ENCODE measurements around the gene PCED1B. TPM values are rescaled to one million over a fixed set of nuclear protein-coding genes. Genes with fewer than 3 reads are reported as not detected.

PCED1B gene
- total RNA-seq, 1 donor from 2014 or later: 3.1 TPM

DNA sequence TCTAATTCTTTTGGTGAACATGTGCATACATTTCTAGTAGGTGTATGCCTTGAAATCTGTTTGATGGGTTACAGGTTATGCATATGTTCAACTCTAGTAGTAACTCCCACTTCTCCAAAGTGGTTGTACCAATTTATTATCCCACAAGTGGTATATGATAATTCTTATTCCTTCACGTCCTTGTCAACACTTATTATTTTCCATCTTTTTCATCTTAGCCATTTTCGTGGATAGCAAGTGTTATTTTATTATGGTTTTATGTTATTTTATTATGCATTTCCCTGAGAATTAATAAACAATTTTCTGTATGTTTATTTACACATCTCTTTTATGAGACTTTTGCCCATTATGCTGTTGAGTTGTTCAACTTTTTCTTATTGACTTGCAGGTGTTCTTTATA lies 11.6 kb downstream of the PCED1B start:
- H3K36me3 Mint-ChIP-seq: no peaks in the 10 kb centered on the region
- peaks cover 8% of the 10 kb centered on the region for H3K4me1 Mint-ChIP-seq
- H3K36me3 ChIP-seq: no peaks in the 10 kb centered on the region
- no peaks in the 10 kb centered on the region for H3K27me3 ChIP-seq
- no peak for DNase-seq (ENCODE audit: low spot score)
- TF ChIP-seq EZH2 (IDR thresholded peaks at IDR 0.05): no peak
- TF ChIP-seq, protein P1, sequence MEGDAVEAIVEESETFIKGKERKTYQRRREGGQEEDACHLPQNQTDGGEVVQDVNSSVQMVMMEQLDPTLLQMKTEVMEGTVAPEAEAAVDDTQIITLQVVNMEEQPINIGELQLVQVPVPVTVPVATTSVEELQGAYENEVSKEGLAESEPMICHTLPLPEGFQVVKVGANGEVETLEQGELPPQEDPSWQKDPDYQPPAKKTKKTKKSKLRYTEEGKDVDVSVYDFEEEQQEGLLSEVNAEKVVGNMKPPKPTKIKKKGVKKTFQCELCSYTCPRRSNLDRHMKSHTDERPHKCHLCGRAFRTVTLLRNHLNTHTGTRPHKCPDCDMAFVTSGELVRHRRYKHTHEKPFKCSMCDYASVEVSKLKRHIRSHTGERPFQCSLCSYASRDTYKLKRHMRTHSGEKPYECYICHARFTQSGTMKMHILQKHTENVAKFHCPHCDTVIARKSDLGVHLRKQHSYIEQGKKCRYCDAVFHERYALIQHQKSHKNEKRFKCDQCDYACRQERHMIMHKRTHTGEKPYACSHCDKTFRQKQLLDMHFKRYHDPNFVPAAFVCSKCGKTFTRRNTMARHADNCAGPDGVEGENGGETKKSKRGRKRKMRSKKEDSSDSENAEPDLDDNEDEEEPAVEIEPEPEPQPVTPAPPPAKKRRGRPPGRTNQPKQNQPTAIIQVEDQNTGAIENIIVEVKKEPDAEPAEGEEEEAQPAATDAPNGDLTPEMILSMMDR (IDR thresholded peaks at IDR 0.05): no peak
- TF ChIP-seq EZH2phosphoT487 (IDR thresholded peaks at IDR 0.05): no peak
- no peak overlapping the region for H3K4me3 Mint-ChIP-seq
- no peak overlapping the region for H2AFZ ChIP-seq (replicated peaks)
- H3K9me3 Mint-ChIP-seq: no peaks in the 10 kb centered on the region
- no peaks in the 10 kb centered on the region for H3K4me1 ChIP-seq
- H3K9ac ChIP-seq: no peak overlapping the region
- no peak overlapping the region for H3K4me2 ChIP-seq
- no peaks in the 10 kb centered on the region for H4K20me1 ChIP-seq (ENCODE audit: low read depth)
- H3K79me2 ChIP-seq (ENCODE audit: low read depth): no peaks in the 10 kb centered on the region
- no peak overlapping the region for H3K27ac ChIP-seq
- no peaks in the 10 kb centered on the region for H3F3A ChIP-seq (ENCODE audit: low read depth)
- H3K9me3 ChIP-seq (ENCODE audit: low read depth): no peaks in the 10 kb centered on the region
- H3K4me3 ChIP-seq: no peak overlapping the region
- no peak overlapping the region for H3K27ac Mint-ChIP-seq
- H3K27me3 Mint-ChIP-seq (ENCODE audit: insufficient read depth, low read depth): no peaks in the 10 kb centered on the region

DNA sequence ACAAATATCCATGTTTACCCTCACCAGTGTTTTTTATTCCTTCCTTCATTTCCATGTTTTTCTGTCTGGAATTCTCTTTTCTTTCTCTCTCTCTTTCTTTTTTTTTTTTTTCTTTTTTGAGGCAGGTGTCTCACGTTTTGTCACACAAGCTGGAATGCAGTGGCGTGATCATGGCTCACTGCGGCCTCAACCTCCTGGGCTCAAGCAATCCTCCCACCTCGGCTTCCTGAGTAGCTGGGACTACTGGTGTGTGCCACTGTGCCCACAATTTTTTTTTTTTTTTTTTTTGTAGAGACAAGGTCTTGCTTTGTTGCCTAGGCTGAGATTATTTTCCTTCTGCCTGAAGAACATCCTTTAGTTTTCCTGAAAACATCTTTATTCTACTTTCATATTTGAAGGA lies 15.4 kb downstream of the PCED1B start:
- Mint-ChIP-seq H3K27me3 (ENCODE audit: insufficient read depth, low read depth) (no peaks in the 10 kb centered on the region), H3K27ac (no peak overlapping the region), H3K36me3 (no peaks in the 10 kb centered on the region), H3K9me3 (no peaks in the 10 kb centered on the region), H3K4me1 (peaks cover 4% of the 10 kb centered on the region), H3K4me3 (no peak overlapping the region)
- Histone ChIP-seq H3K9ac (no peak overlapping the region), H3K27me3 (no peaks in the 10 kb centered on the region), H3K79me2 (ENCODE audit: low read depth) (no peaks in the 10 kb centered on the region), H3K4me3 (no peak overlapping the region), H4K20me1 (ENCODE audit: low read depth) (no peaks in the 10 kb centered on the region), H3K9me3 (ENCODE audit: low read depth) (no peaks in the 10 kb centered on the region), H2AFZ (replicated peaks) (no peak overlapping the region), H3K4me1 (no peaks in the 10 kb centered on the region), H3K27ac (no peak overlapping the region), H3K36me3 (no peaks in the 10 kb centered on the region), H3F3A (ENCODE audit: low read depth) (no peaks in the 10 kb centered on the region), H3K4me2 (no peak overlapping the region)
- no peak for DNase-seq (ENCODE audit: low spot score)
- TF ChIP-seq, protein P1 (IDR thresholded peaks at IDR 0.05): no peak
- TF ChIP-seq EZH2phosphoT487 (IDR thresholded peaks at IDR 0.05) (no peak), EZH2 (IDR thresholded peaks at IDR 0.05) (no peak)

GRCh38 chr12:47095446-47096236 lies 16.2 kb downstream of the PCED1B start:
- H3K27ac ChIP-seq: no peak overlapping the region
- no peak overlapping the region for H3K4me3 Mint-ChIP-seq
- no peaks in the 10 kb centered on the region for H3K9me3 ChIP-seq (ENCODE audit: low read depth)
- H2AFZ ChIP-seq (replicated peaks): no peak overlapping the region
- no peaks in the 10 kb centered on the region for H4K20me1 ChIP-seq (ENCODE audit: low read depth)
- H3K9me3 Mint-ChIP-seq: no peaks in the 10 kb centered on the region
- H3K36me3 Mint-ChIP-seq: no peaks in the 10 kb centered on the region
- H3F3A ChIP-seq (ENCODE audit: low read depth): no peaks in the 10 kb centered on the region
- DNase-seq (ENCODE audit: low spot score): no peak
- no peaks in the 10 kb centered on the region for H3K27me3 Mint-ChIP-seq (ENCODE audit: insufficient read depth, low read depth)
- no peak overlapping the region for H3K27ac Mint-ChIP-seq
- H3K4me1 Mint-ChIP-seq: peaks cover 4% of the 10 kb centered on the region
- no peaks in the 10 kb centered on the region for H3K27me3 ChIP-seq
- H3K4me3 ChIP-seq: no peak overlapping the region
- no peak for TF ChIP-seq EZH2 (IDR thresholded peaks at IDR 0.05)
- no peak for TF ChIP-seq EZH2phosphoT487 (IDR thresholded peaks at IDR 0.05)
- TF ChIP-seq, protein P1 (IDR thresholded peaks at IDR 0.05): no peak
- H3K9ac ChIP-seq: no peak overlapping the region
- no peaks in the 10 kb centered on the region for H3K36me3 ChIP-seq
- no peaks in the 10 kb centered on the region for H3K79me2 ChIP-seq (ENCODE audit: low read depth)
- no peaks in the 10 kb centered on the region for H3K4me1 ChIP-seq
- no peak overlapping the region for H3K4me2 ChIP-seq

Data from neural progenitor cell (in vitro differentiated cells).